ENCODE measurements around the gene RASA2. TPM values are rescaled to one million over a fixed set of nuclear protein-coding genes. Genes with fewer than 3 reads are reported as not detected.

Gene RASA2
- total and polyA plus RNA-seq, 4 donors: 1.6 to 5.4 (median 4.6) TPM

DNA sequence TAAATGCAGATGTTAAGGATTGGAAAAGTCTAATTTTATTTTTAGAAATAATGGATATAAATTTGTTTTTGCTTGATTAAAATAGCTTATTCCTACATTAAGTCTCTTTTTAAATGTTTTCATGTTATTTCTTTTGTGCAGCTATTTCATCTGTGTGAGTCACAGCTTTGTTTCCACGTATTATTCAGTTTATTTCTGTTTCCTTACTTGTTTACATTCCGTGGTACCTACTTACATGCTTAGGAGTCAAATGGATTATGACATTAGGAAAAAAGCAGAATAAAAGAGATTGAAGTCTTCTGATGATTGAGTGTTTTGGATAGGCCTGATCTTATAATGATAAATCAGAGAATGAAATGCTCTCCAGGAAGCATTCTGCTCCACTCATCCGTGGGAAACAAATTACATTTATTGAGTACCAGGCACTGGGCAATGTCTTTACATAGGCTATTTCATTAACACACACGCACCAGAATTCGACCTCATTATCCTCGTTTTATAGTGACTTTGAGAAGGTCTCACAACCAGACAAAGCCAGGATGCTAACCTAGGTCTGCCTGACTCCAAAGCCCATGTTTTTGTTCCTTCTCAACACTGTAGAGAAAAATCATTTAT is 38.1 kb upstream of the RASA2 start:
- 83% methylated on average over 6 of the region's 6 CpGs for WGBS
- Histone ChIP-seq H3K4me1 (ENCODE audit: control insufficient read depth in 4 of 4, insufficient read depth in 4 of 4, low read length in 3 of 4) (no peaks in the 10 kb centered on the region), H3K36me3 (ENCODE audit: control insufficient read depth in 4 of 4, insufficient read depth in 3 of 4, low read depth in 1 of 4, low read length in 3 of 4) (peaks cover 5 to 22% (median 11%) of the 10 kb centered on the region in 4 donors), H3K27me3 (ENCODE audit: control insufficient read depth in 4 of 4, insufficient read depth in 4 of 4, low read length in 3 of 4) (no peaks in the 10 kb centered on the region), H3K27ac (ENCODE audit: low read depth in 1 of 2, low read length in 2 of 2) (no peak overlapping the region), H3K4me3 (ENCODE audit: low read depth in 1 of 3, low read length in 3 of 3) (no peak overlapping the region), H3K9ac (ENCODE audit: low read depth in 1 of 2, low read length in 2 of 2) (no peak overlapping the region), H3K9me3 (ENCODE audit: control insufficient read depth in 4 of 4, low read length in 3 of 4) (no peaks in the 10 kb centered on the region)
- TF ChIP-seq FOXA2 (IDR thresholded peaks at IDR 0.05) (no peak), YY1 (IDR thresholded peaks at IDR 0.05) (no peak), EGR1 (IDR thresholded peaks at IDR 0.05; ENCODE audit: low read depth in 2 of 2) (no peak), HNF4G (IDR thresholded peaks at IDR 0.05) (no peak), TAF1 (conservative IDR thresholded peaks at IDR 0.05) (no peak), HNF4A (conservative IDR thresholded peaks at IDR 0.05) (no peak), NR2F2 (IDR thresholded peaks at IDR 0.05) (no peak), RAD21 (IDR thresholded peaks at IDR 0.05) (no peak), FOXA1 (IDR thresholded peaks at IDR 0.05) (no peak)
- TF ChIP-seq, protein P1, sequence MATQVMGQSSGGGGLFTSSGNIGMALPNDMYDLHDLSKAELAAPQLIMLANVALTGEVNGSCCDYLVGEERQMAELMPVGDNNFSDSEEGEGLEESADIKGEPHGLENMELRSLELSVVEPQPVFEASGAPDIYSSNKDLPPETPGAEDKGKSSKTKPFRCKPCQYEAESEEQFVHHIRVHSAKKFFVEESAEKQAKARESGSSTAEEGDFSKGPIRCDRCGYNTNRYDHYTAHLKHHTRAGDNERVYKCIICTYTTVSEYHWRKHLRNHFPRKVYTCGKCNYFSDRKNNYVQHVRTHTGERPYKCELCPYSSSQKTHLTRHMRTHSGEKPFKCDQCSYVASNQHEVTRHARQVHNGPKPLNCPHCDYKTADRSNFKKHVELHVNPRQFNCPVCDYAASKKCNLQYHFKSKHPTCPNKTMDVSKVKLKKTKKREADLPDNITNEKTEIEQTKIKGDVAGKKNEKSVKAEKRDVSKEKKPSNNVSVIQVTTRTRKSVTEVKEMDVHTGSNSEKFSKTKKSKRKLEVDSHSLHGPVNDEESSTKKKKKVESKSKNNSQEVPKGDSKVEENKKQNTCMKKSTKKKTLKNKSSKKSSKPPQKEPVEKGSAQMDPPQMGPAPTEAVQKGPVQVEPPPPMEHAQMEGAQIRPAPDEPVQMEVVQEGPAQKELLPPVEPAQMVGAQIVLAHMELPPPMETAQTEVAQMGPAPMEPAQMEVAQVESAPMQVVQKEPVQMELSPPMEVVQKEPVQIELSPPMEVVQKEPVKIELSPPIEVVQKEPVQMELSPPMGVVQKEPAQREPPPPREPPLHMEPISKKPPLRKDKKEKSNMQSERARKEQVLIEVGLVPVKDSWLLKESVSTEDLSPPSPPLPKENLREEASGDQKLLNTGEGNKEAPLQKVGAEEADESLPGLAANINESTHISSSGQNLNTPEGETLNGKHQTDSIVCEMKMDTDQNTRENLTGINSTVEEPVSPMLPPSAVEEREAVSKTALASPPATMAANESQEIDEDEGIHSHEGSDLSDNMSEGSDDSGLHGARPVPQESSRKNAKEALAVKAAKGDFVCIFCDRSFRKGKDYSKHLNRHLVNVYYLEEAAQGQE (IDR thresholded peaks at IDR 0.05): no peak
- TF ChIP-seq, protein P2, sequence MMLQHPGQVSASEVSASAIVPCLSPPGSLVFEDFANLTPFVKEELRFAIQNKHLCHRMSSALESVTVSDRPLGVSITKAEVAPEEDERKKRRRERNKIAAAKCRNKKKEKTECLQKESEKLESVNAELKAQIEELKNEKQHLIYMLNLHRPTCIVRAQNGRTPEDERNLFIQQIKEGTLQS (IDR thresholded peaks at IDR 0.05): no peak
- TF ChIP-seq, protein P3, sequence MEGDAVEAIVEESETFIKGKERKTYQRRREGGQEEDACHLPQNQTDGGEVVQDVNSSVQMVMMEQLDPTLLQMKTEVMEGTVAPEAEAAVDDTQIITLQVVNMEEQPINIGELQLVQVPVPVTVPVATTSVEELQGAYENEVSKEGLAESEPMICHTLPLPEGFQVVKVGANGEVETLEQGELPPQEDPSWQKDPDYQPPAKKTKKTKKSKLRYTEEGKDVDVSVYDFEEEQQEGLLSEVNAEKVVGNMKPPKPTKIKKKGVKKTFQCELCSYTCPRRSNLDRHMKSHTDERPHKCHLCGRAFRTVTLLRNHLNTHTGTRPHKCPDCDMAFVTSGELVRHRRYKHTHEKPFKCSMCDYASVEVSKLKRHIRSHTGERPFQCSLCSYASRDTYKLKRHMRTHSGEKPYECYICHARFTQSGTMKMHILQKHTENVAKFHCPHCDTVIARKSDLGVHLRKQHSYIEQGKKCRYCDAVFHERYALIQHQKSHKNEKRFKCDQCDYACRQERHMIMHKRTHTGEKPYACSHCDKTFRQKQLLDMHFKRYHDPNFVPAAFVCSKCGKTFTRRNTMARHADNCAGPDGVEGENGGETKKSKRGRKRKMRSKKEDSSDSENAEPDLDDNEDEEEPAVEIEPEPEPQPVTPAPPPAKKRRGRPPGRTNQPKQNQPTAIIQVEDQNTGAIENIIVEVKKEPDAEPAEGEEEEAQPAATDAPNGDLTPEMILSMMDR (IDR thresholded peaks at IDR 0.05; ENCODE audit: low read depth, low read length, missing input control): no peak
- TF ChIP-seq, protein P4, sequence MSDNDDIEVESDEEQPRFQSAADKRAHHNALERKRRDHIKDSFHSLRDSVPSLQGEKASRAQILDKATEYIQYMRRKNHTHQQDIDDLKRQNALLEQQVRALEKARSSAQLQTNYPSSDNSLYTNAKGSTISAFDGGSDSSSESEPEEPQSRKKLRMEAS (IDR thresholded peaks at IDR 0.05): no peak
- DNase-seq (ENCODE audit: low spot score): no peak

GRCh38 chr3:141449424-141449823 is 37.4 kb upstream of the RASA2 start:
- DNase-seq (ENCODE audit: low spot score): no peak
- no peak for TF ChIP-seq JUND (IDR thresholded peaks at IDR 0.05)
- TF ChIP-seq NR2F2 (IDR thresholded peaks at IDR 0.05): no peak
- TF ChIP-seq, protein P4 (IDR thresholded peaks at IDR 0.05): no peak
- TF ChIP-seq, protein P3 (IDR thresholded peaks at IDR 0.05; ENCODE audit: low read depth, low read length, missing input control): no peak
- TF ChIP-seq RAD21 (IDR thresholded peaks at IDR 0.05): no peak
- no peak for TF ChIP-seq ZBTB33 (IDR thresholded peaks at IDR 0.05)
- Histone ChIP-seq H3K4me1 (ENCODE audit: control insufficient read depth in 4 of 4, insufficient read depth in 4 of 4, low read length in 3 of 4) (no peaks in the 10 kb centered on the region), H3K9ac (ENCODE audit: low read depth in 1 of 2, low read length in 2 of 2) (no peak overlapping the region), H3K27ac (ENCODE audit: low read depth in 1 of 2, low read length in 2 of 2) (no peak overlapping the region), H3K4me3 (ENCODE audit: low read depth in 1 of 3, low read length in 3 of 3) (no peak overlapping the region), H3K9me3 (ENCODE audit: control insufficient read depth in 4 of 4, low read length in 3 of 4) (no peaks in the 10 kb centered on the region), H3K36me3 (ENCODE audit: control insufficient read depth in 4 of 4, insufficient read depth in 3 of 4, low read depth in 1 of 4, low read length in 3 of 4) (peaks cover 3 to 15% (median 5%) of the 10 kb centered on the region in 4 donors), H3K27me3 (ENCODE audit: control insufficient read depth in 4 of 4, insufficient read depth in 4 of 4, low read length in 3 of 4) (no peaks in the 10 kb centered on the region)
- 77% methylated on average over 6 of the region's 6 CpGs for WGBS
